HG03039 (cell line): ENCODE results near the gene ZNF862.

Experiments
- ATAC-seq: cut with Tn5 transposase; IDR thresholded peaks from one replicate; pipeline ENCODE4 v1.9.1; 2021; ENCODE audit warnings: mild to moderate bottlenecking, moderate library complexity; ENCODE audit not compliant: unreplicated experiment

Gene ZNF862

GRCh38 chr7:149843566-149843965 lies 5.4 kb downstream of the ZNF862 start:
- ATAC-seq = no peak

- no peak for ATAC-seq
Measured at GRCh38 chr7:149844445-149844844, 6.3 kb downstream of the ZNF862 start.

GRCh38 chr7:149845257-149845980 lies 7.2 kb downstream of the ZNF862 start:
- no peak for ATAC-seq

GRCh38 chr7:149846021-149846420 lies 7.8 kb downstream of the ZNF862 start:
- ATAC-seq = no peak

- ATAC-seq = peak; percentile 65
Measured at GRCh38 chr7:149846436-149847046, 8.4 kb downstream of the ZNF862 start.

- no peak for ATAC-seq
Measured at GRCh38 chr7:149849174-149849573, 11.0 kb downstream of the ZNF862 start.

- no peak for ATAC-seq
Measured at GRCh38 chr7:149850007-149850594, 11.9 kb downstream of the ZNF862 start.

GRCh38 chr7:149850716-149851115 lies 12.5 kb downstream of the ZNF862 start:
- ATAC-seq = no peak

- no peak for ATAC-seq
Measured at GRCh38 chr7:149851449-149851848, 13.3 kb downstream of the ZNF862 start.

- ATAC-seq = no peak
Measured at GRCh38 chr7:149853157-149853556, 15.0 kb downstream of the ZNF862 start.

GRCh38 chr7:149854611-149855360 lies 16.6 kb downstream of the ZNF862 start:
- no peak for ATAC-seq

- ATAC-seq = no peak
Measured at GRCh38 chr7:149855361-149856305, 17.5 kb downstream of the ZNF862 start.

- ATAC-seq = no peak
Measured at GRCh38 chr7:149856583-149856982, 18.4 kb downstream of the ZNF862 start.

GRCh38 chr7:149859369-149859768 lies 21.2 kb downstream of the ZNF862 start:
- no peak for ATAC-seq

GRCh38 chr7:149859876-149860275 lies 21.7 kb downstream of the ZNF862 start:
- ATAC-seq = no peak

GRCh38 chr7:149860821-149861727 lies 22.9 kb downstream of the ZNF862 start:
- ATAC-seq = no peak

- no peak for ATAC-seq
Measured at GRCh38 chr7:149861728-149862045, 23.5 kb downstream of the ZNF862 start.

- no peak for ATAC-seq
Measured at GRCh38 chr7:149862156-149862555, 24.0 kb downstream of the ZNF862 start.

- ATAC-seq = no peak
Measured at GRCh38 chr7:149863500-149863899, 25.3 kb downstream of the ZNF862 start.

GRCh38 chr7:149864023-149864422 lies 25.8 kb downstream of the ZNF862 start:
- ATAC-seq = no peak
